Tibial nerve (tissue), 4 donors: ENCODE data around the gene GNA12. TPM values are rescaled to one million over a fixed set of nuclear protein-coding genes. Genes with fewer than 3 reads are reported as not detected.

Source experiments
- DNase-seq, 2 donors: peaks; one replicate each; pipeline ENCODE4 v3.0.0-alpha.2; 2019; ENCODE audit warnings: low spot score in 2 of 2
- H3K27ac ChIP-seq, 4 donors: fragments of 200-600 bp; sonication (generic) in 3 of 4; one replicate each; pipeline ENCODE4 v1.5.1; 2017 to 2019; ENCODE audit warnings: mild to moderate bottlenecking in 1 of 4
- H3K27me3 ChIP-seq, 2 donors: fragments of 200-600 bp; sonication (generic) in 1 of 2; one replicate each; pipeline versions ENCODE4 v1.5.1 to v1.6.0; 2017 to 2019
- H3K36me3 ChIP-seq, 3 donors: fragments of 200-600 bp; sonication (generic); one replicate each; pipeline ENCODE4 v1.5.1; 2018 to 2019
- H3K4me1 ChIP-seq, 4 donors: fragments of 200-600 bp; sonication (generic) in 3 of 4; one replicate each; pipeline ENCODE4 v1.5.1; 2017 to 2019
- H3K4me3 ChIP-seq, 4 donors: fragments of 200-600 bp; sonication (generic) in 3 of 4; one replicate each; pipeline ENCODE4 v1.5.1; 2017 to 2019; ENCODE audit warnings: mild to moderate bottlenecking in 1 of 4, moderate library complexity in 1 of 4
- H3K9me3 ChIP-seq, 4 donors: fragments of 200-600 bp; sonication (generic) in 3 of 4; one replicate each; pipeline ENCODE4 v1.5.1; 2017 to 2019
- EP300 ChIP-seq, 2 donors: sonication (generic); formaldehyde crosslinking; IDR thresholded peaks; one replicate each; pipeline ENCODE4 v1.6.1; 2017; ENCODE audit warnings: antibody characterized with exemption in 2 of 2, mild to moderate bottlenecking in 1 of 2
- POLR2A ChIP-seq, 2 donors: fragments of 450-650 bp; IDR thresholded peaks; one replicate each; pipeline ENCODE4 v1.6.1; 2017; ENCODE audit warnings: antibody characterized with exemption in 2 of 2, mild to moderate bottlenecking in 2 of 2, moderate library complexity in 2 of 2
- WGBS, 2 donors: methylation state at CpG; one replicate each; pipeline ENCODE4 v1.1.5; 2018; 5-methylcytosine and 5-hydroxymethylcytosine counted together
- total RNA-seq, 4 donors: library from RNA; depleted of rRNA; stranded (reverse); fragments of >200 nt; gene quantifications; one replicate each; pipeline ENCODE4 v1.1.0, GENCODE V29; 2016
- TF ChIP-seq, protein P1 (sequence below), 5 experiments: fragments of 200-600 bp in 3 of 5; fragments of 450-650 bp in 2 of 5; sonication (generic) in 3 of 5; IDR thresholded peaks; one replicate each; pipeline ENCODE4 v1.5.1; 2016 to 2019; ENCODE audit warnings: antibody characterized with exemption in 5 of 5, mild to moderate bottlenecking in 3 of 5, moderate library complexity in 2 of 5

Gene GNA12
- total RNA-seq, 4 donors from 2014 or later, result 21.3 to 36.0 (median 29.4) TPM

DNA sequence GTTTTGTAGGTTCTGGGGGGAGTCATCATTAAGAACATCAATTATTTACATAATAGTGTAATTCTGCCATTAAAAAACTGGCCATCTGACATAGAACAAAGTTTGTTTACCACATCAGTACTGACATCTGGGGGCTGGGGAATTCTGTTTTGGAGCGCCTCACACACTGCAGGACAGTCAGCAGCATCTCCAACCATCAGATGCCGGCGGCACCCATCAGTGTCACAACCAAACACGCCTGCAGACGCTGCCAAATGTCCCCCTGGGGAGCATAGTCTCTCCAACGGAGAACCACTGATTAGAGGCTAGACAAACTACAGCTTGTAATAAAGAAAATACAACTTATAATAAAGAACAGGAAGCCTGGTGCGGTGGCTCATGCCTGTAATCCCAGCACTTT, 26.0 kb downstream of the GNA12 start:
- Histone ChIP-seq H3K4me1 (peaks cover 0 to 50% (median 16%) of the 10 kb centered on the region in 4 donors), H3K27me3 (no peaks in the 10 kb centered on the region), H3K4me3 (no peak overlapping the region), H3K27ac (no peak overlapping the region), H3K9me3 (no peaks in the 10 kb centered on the region), H3K36me3 (no peaks in the 10 kb centered on the region)
- 77 to 78% methylated on average over 7 of the region's 7 CpGs for WGBS, 2 donors
- no peak for TF ChIP-seq POLR2A (IDR thresholded peaks at IDR 0.05)
- DNase-seq, result no peak

DNA sequence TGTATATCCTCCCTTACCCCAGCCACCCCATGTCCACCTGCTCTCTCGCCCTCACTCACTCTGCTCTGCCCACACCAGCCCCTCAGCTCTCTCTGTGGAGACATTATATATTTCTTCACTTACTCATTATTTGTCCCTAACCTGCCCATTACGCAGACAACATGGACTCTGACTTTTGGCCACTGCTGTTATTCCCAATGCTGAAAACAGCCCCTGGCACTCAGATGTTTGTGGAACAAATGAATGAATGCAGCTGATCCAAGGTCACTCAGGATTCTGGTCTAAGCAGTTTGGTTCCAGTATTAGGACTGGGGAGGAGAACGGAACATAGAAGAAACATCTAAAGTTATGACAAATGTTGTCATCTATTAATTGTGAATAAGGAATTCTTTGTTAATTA, 26.7 kb downstream of the GNA12 start:
- TF ChIP-seq EP300 (IDR thresholded peaks at IDR 0.05) (no peak), POLR2A (IDR thresholded peaks at IDR 0.05) (no peak)
- TF ChIP-seq, protein P1, sequence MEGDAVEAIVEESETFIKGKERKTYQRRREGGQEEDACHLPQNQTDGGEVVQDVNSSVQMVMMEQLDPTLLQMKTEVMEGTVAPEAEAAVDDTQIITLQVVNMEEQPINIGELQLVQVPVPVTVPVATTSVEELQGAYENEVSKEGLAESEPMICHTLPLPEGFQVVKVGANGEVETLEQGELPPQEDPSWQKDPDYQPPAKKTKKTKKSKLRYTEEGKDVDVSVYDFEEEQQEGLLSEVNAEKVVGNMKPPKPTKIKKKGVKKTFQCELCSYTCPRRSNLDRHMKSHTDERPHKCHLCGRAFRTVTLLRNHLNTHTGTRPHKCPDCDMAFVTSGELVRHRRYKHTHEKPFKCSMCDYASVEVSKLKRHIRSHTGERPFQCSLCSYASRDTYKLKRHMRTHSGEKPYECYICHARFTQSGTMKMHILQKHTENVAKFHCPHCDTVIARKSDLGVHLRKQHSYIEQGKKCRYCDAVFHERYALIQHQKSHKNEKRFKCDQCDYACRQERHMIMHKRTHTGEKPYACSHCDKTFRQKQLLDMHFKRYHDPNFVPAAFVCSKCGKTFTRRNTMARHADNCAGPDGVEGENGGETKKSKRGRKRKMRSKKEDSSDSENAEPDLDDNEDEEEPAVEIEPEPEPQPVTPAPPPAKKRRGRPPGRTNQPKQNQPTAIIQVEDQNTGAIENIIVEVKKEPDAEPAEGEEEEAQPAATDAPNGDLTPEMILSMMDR (IDR thresholded peaks at IDR 0.05), result no peak
- Histone ChIP-seq H3K27ac (no peak overlapping the region), H3K36me3 (no peaks in the 10 kb centered on the region), H3K9me3 (no peaks in the 10 kb centered on the region), H3K4me3 (no peak overlapping the region), H3K27me3 (no peaks in the 10 kb centered on the region), H3K4me1 (peaks cover 0 to 51% (median 11%) of the 10 kb centered on the region in 4 donors)
- DNase-seq, result no peak
- WGBS, 2 donors, result 72 to 75% methylated on average over 3 of the region's 3 CpGs

DNA sequence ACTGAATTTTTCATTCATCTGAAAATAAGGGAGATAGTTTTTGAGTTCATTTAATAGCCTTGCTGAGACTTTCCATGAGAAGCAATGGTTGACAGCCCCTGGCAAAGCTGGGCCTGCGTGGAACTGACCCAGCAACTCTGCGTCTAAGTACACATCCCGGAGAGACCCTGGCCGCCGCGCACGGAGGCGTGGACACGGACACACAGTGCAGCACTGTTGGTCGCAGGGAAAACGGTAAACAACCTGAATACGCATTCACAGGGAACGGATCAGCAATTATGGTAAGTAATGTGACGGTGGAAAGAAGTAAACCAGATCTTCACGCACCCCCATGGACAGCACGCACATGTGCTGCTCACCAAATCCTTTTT, 28.2 kb downstream of the GNA12 start:
- no peak for DNase-seq
- Histone ChIP-seq H3K27me3 (no peaks in the 10 kb centered on the region), H3K36me3 (no peaks in the 10 kb centered on the region), H3K27ac (no peak overlapping the region), H3K9me3 (no peaks in the 10 kb centered on the region), H3K4me1 (peaks cover 0 to 52% (median 15%) of the 10 kb centered on the region in 4 donors), H3K4me3 (no peak overlapping the region)
- TF ChIP-seq EP300 (IDR thresholded peaks at IDR 0.05) (no peak), POLR2A (IDR thresholded peaks at IDR 0.05) (no peak)
- TF ChIP-seq, protein P1 (IDR thresholded peaks at IDR 0.05), result no peak
- 89 to 91% methylated on average over 16 of the region's 16 CpGs for WGBS, 2 donors

DNA sequence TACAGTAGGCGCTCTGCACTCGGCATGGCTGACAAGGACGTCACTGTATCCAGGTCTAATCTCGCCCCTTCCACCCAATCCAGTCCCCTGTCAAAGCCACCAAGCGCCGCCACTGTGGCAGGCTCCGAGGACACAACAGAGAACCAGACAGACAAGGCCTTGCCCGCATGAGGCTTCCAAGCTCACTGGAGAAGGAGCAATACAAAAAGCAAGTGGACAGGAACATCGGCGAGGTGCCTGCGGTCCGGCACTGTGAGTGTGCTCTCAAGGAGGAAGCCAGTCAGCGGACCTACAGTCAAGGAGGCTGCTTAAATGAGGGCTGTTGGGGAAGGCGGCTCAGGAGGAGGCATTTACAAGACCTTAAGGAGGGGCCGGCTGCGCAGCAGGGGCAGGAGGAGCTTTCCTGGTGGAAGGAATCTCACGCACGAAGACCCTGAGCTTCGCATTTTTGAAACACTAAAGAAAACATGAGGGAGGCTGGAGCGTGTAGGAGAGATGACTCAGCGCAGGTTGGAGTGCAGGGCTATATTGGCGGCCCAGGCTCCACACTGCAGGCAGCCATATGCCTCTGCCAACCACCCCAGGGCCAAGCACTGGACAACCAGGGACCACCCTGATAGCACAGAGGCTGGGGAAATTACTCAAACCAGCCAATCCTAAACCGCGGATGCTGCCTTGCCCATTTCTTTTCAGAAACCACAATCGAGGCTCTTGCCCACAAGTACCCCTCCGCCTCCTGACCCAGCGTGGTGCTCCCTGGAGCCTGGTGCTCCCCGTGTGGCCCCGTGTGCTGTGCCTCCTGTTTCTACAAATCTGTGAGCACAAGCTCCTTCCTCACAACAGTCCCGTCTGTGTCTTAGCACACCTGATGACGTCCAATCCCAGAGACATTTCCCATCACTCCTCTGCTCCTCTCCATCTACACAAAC, 28.9 kb downstream of the GNA12 start:
- 91 to 92% methylated on average over 31 of the region's 31 CpGs for WGBS, 2 donors
- Histone ChIP-seq H3K27ac (no peak overlapping the region), H3K27me3 (no peaks in the 10 kb centered on the region), H3K36me3 (no peaks in the 10 kb centered on the region), H3K4me3 (no peak overlapping the region), H3K4me1 (peaks cover 0 to 52% (median 14%) of the 10 kb centered on the region in 4 donors), H3K9me3 (no peaks in the 10 kb centered on the region)
- no peak for DNase-seq
- TF ChIP-seq, protein P1 (IDR thresholded peaks at IDR 0.05), result no peak
- no peak for TF ChIP-seq EP300 (IDR thresholded peaks at IDR 0.05)
- TF ChIP-seq POLR2A (IDR thresholded peaks at IDR 0.05), result no peak

DNA sequence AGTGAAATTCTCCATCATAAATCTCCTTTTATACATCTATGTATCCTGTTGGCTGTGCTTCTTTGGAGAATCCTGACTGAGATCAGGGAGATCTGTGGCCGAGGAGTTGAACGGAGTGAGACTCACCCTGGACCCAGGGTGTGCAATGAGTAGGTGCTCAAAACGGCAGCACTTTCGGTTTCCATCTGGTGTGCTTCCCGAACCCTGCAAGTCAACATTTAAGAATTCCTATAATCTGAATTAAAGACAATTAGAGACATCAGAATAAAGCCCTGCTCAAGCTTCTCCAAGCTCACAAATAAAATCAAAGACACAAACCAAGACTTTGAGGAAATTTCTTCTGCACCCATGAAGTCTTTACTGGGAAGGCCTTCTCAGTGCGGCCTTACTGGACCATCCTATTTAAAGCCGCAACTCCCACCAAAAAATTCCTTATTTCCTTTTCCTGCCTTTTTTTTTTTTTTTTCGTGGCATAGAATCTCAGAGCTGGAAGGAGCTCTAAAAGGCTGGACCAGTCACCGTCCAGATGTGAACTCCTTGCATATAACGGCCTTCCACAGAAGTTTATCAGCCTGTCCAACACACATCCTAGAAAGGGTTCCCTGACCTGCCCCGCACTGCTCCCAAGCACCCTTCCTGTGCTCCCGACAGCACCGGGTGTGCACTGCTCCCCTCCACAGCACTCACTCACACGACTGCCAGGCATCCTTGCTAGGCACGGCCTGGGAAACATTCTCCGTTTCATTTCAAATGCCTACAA, 29.7 kb downstream of the GNA12 start:
- Histone ChIP-seq H3K4me1 (peaks cover 0 to 46% (median 12%) of the 10 kb centered on the region in 4 donors), H3K36me3 (no peaks in the 10 kb centered on the region), H3K27ac (no peak overlapping the region), H3K9me3 (no peaks in the 10 kb centered on the region), H3K4me3 (no peak overlapping the region), H3K27me3 (no peaks in the 10 kb centered on the region)
- DNase-seq, result no peak
- TF ChIP-seq POLR2A (IDR thresholded peaks at IDR 0.05), result no peak
- TF ChIP-seq, protein P1 (IDR thresholded peaks at IDR 0.05), result no peak
- TF ChIP-seq EP300 (IDR thresholded peaks at IDR 0.05), result no peak
- WGBS, 2 donors, result 87 to 88% methylated on average over 16 of the region's 16 CpGs
